Heart left ventricle (tissue), 16 donors: Measurements from ENCODE around the gene KRT81. TPM values are rescaled to one million over a fixed set of nuclear protein-coding genes. Genes with fewer than 3 reads are reported as not detected.

Experiments used
- ATAC-seq, 4 donors: fragments of 200-7000 bp; cut with Tn5 transposase; one replicate each; pipeline ENCODE4 v1.9.1; 2020 to 2022; ENCODE audit warnings: moderate library complexity in 4 of 4, mild to moderate bottlenecking in 3 of 4, moderate number of reproducible peaks in 1 of 4
- DNase-seq, 5 donors: peaks; one replicate each; pipeline ENCODE4 v3.0.0-alpha.2; 2020
- H3K27ac ChIP-seq, 12 donors: fragments of 200-600 bp; sonication (generic) in 4 of 12; one replicate each; pipeline versions ENCODE4 v1.5.0 to v1.8.0; 2016 to 2022; ENCODE audit warnings: mild to moderate bottlenecking in 2 of 12
- H3K27me3 ChIP-seq, 9 donors: fragments of 200-600 bp; sonication (generic) in 2 of 9; one replicate each; pipeline versions ENCODE4 v1.5.1 to v1.8.0; 2016 to 2022; ENCODE audit warnings: mild to moderate bottlenecking in 3 of 9
- H3K36me3 ChIP-seq, 9 donors: fragments of 200-600 bp; sonication (generic) in 2 of 9; one replicate each; pipeline versions ENCODE4 v1.5.0 to v1.8.0; 2018 to 2022; ENCODE audit warnings: mild to moderate bottlenecking in 2 of 9
- H3K4me1 ChIP-seq, 12 donors: fragments of 200-600 bp; sonication (generic) in 4 of 12; one replicate each; pipeline versions ENCODE4 v1.5.0 to v1.8.0; 2016 to 2022; ENCODE audit warnings: mild to moderate bottlenecking in 3 of 12
- H3K4me3 ChIP-seq, 12 donors: fragments of 200-600 bp; sonication (generic) in 4 of 12; one replicate each; pipeline versions ENCODE4 v1.5.0 to v1.8.0; 2017 to 2022; ENCODE audit warnings: mild to moderate bottlenecking in 9 of 12, moderate library complexity in 4 of 12
- H3K9me3 ChIP-seq, 12 donors: fragments of 200-600 bp; sonication (generic) in 4 of 12; one replicate each; pipeline versions ENCODE4 v1.5.0 to v1.8.0; 2016 to 2022; ENCODE audit warnings: mild to moderate bottlenecking in 1 of 12
- POLR2A ChIP-seq, 2 donors: fragments of 450-650 bp; IDR thresholded peaks; one replicate each; pipeline ENCODE4 v1.6.1; 2017; ENCODE audit warnings: antibody characterized with exemption in 2 of 2, mild to moderate bottlenecking in 2 of 2, moderate library complexity in 2 of 2
- WGBS, 4 donors: extraction: QIAGEN DNeasy Blood & Tissue Kit in 2 of 4; methylation state at CpG; one replicate each; pipeline versions ENCODE4 v1.1.5 to v1.1.7; 2013 to 2018; 5-methylcytosine and 5-hydroxymethylcytosine counted together
- intact Hi-C, 10 donors: fragments of 100-400 bp; cut with DNase I; formaldehyde crosslinking; loops; one replicate each; pipeline versions ENCODE4 v1.11.1 to v1.14.2; 2022
- polyA plus RNA-seq, 2 donors: library from polyadenylated mRNA; stranded (reverse); fragments of 200-250 nt; gene quantifications; one replicate each; pipeline ENCODE4 v1.2.3, GENCODE V29; 2013
- total RNA-seq, 9 donors: library from RNA; depleted of rRNA in 2 of 9; stranded (reverse); fragments of >200 nt in 2 of 9; fragmentation: NEBNext Ultra II Directional in 3 of 9; extraction: Animal tissue kit (Norgen Biotek cat#: 25700) in 3 of 9; gene quantifications; one replicate each; pipeline versions ENCODE4 v1.1.0 to v1.2.4, GENCODE V29; 2016 to 2023
- TF ChIP-seq, protein P1 (sequence below), 12 donors: fragments of 200-600 bp; sonication (generic) in 4 of 12; IDR thresholded peaks; one replicate each; pipeline versions ENCODE4 v1.5.0 to v1.8.0; 2018 to 2022; ENCODE audit warnings: antibody characterized with exemption in 12 of 12, mild to moderate bottlenecking in 5 of 12
- donor health status: ischemic (EF 13 %, LVEDD 7.1; RV severe dilation, severe dysfunction).
- donor health status: healthy with polysubstance abuse.
- donor health status: DM: no; HTN: yes; CAD: no.
- donor health status: DM: no; HTN: no; CAD: no.
- donor health status: ischemic (EF 25% LVEDD 6.9; RV normal size, moderate dysfunction).
- donor health status: ischemic (EF 25% LVEDD 5.7; RV mildly dilated, moderate dysfunction).
- donor health status: healthy.
- donor health status: DM: yes; HTN: yes; CAD: no.
- donor health status: ischemic (EF 35%, LVEDD 5.7; RV mildly dilated, moderate dysfunction).
- donor health status: nonischemic (EF 11% LVEDD 7.7; RV severe dilation, severe dysfunction).
- donor health status: DM: yes; HTN: yes; CAD: no.
- donor health status: PGD.
- donor health status: ischemic (EF 29% LVEDD 5.4; RV normal size, mild dysfunction).
- donor health status: nonischemic (EF 23%, LVEDD 6.1; RV moderate dilation, normal function).

The KRT81 gene
- total and polyA plus RNA-seq, 11 donors, result not detected

- DNase-seq (peak in 2 of 5 donors; percentile 28 to 48), ATAC-seq (peak; percentile 11 to 51 (median 46))
- Histone ChIP-seq H3K4me1 (peaks cover 0 to 29% (median 11%) of the 10 kb centered on the region in 12 donors), H3K27ac (peak overlapping the region in 7 of 12 donors; percentile 22 to 79 (median 65)), H3K4me3 (no peak overlapping the region), H3K9me3 (no peaks in the 10 kb centered on the region), H3K36me3 (no peaks in the 10 kb centered on the region), H3K27me3 (peaks cover 0 to 20% (median 3%) of the 10 kb centered on the region in 9 donors)
- intact Hi-C loops, result loop anchor here in 1 of 10 donors (5.0 kb wide), 1 partner anchor 113 kb away; no protein-coding TSS in a partner anchor
- WGBS, 4 donors, result 69 to 84% (median 72%) methylated on average over 3 of the region's 3 CpGs
- TF ChIP-seq, protein P1, sequence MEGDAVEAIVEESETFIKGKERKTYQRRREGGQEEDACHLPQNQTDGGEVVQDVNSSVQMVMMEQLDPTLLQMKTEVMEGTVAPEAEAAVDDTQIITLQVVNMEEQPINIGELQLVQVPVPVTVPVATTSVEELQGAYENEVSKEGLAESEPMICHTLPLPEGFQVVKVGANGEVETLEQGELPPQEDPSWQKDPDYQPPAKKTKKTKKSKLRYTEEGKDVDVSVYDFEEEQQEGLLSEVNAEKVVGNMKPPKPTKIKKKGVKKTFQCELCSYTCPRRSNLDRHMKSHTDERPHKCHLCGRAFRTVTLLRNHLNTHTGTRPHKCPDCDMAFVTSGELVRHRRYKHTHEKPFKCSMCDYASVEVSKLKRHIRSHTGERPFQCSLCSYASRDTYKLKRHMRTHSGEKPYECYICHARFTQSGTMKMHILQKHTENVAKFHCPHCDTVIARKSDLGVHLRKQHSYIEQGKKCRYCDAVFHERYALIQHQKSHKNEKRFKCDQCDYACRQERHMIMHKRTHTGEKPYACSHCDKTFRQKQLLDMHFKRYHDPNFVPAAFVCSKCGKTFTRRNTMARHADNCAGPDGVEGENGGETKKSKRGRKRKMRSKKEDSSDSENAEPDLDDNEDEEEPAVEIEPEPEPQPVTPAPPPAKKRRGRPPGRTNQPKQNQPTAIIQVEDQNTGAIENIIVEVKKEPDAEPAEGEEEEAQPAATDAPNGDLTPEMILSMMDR (IDR thresholded peaks at IDR 0.05), result no peak
- TF ChIP-seq POLR2A (IDR thresholded peaks at IDR 0.05), result peak in 1 of 2 donors; percentile 10
Measured at GRCh38 chr12:52280319-52280795, 11.0 kb downstream of the KRT81 start.

- ATAC-seq, result no peak
- no peaks in the 10 kb centered on the region for H3K36me3 ChIP-seq
- H3K4me3 ChIP-seq, result no peak overlapping the region
- TF ChIP-seq POLR2A (IDR thresholded peaks at IDR 0.05), result no peak
- TF ChIP-seq, protein P1 (IDR thresholded peaks at IDR 0.05), result no peak
- intact Hi-C loops, result loop anchor here in 6 of 10 donors (2.0 to 10.0 kb wide), 6 partner anchors 55 to 123 kb away; no protein-coding TSS in a partner anchor
- peak overlapping the region in 4 of 12 donors; percentile 13 to 79 (median 45) for H3K27ac ChIP-seq
- H3K9me3 ChIP-seq, result no peaks in the 10 kb centered on the region
- peaks cover 0 to 24% (median 3%) of the 10 kb centered on the region in 9 donors for H3K27me3 ChIP-seq
- H3K4me1 ChIP-seq, result peaks cover 0 to 29% (median 11%) of the 10 kb centered on the region in 12 donors
- 89 to 92% (median 91%) methylated on average over 14 of the region's 14 CpGs for WGBS, 4 donors
- DNase-seq, result no peak
Measured at GRCh38 chr12:52279422-52280318, 11.7 kb downstream of the KRT81 start.

- Histone ChIP-seq H3K9me3 (no peaks in the 10 kb centered on the region), H3K36me3 (no peaks in the 10 kb centered on the region), H3K4me1 (peaks cover 0 to 29% (median 11%) of the 10 kb centered on the region in 12 donors), H3K4me3 (no peak overlapping the region), H3K27me3 (peaks cover 0 to 31% (median 3%) of the 10 kb centered on the region in 9 donors), H3K27ac (peak overlapping the region in 1 of 12 donors; percentile 79)
- peak; percentile 79 to 96 (median 92) for ATAC-seq
- intact Hi-C loops, result loop anchor here in 6 of 10 donors (2.0 to 10.0 kb wide), 6 partner anchors 54 to 122 kb away; no protein-coding TSS in a partner anchor
- TF ChIP-seq POLR2A (IDR thresholded peaks at IDR 0.05), result no peak
- TF ChIP-seq, protein P1 (IDR thresholded peaks at IDR 0.05), result peak; percentile 94 to 99 (median 98)
- peak; percentile 61 to 90 (median 70) for DNase-seq
- 18 to 26% (median 20%) methylated on average over 28 to 32 of the region's 32 CpGs for WGBS, 4 donors
Measured at GRCh38 chr12:52278575-52279421, 12.5 kb downstream of the KRT81 start.
